SK-N-SH (cell line): Measurements from ENCODE around the gene EHD1. TPM values are rescaled to one million over a fixed set of nuclear protein-coding genes. Genes with fewer than 3 reads are reported as not detected.

Experiments used
- CTCF ChIA-PET: fragments of 300-600, 350-600 bp; formaldehyde crosslinking; extraction: SDS; loops from one replicate; lab custom pipeline; 2021; lab: Yijun Ruan, JAX
- POLR2A ChIA-PET: fragments of 350-600 bp; sonication (Branson Sonifier 250); formaldehyde crosslinking; extraction: SDS; loops from one replicate; lab custom pipeline; 2020; ENCODE audit warnings: antibody characterized with exemption, inconsistent platforms; lab: Yijun Ruan, JAX
- DNase-seq: peaks from one replicate; pipeline ENCODE4 v3.0.0; 2012
- H2AFZ ChIP-seq: fragments of 200-600 bp; sonication (generic); 2 replicates; pipeline ENCODE4 v1.8.1; 2016; ENCODE audit warnings: antibody characterized with exemption, mild to moderate bottlenecking, low read depth
- H3F3A ChIP-seq: fragments of 200-600 bp; sonication (generic); replicated peaks from 2 replicates; pipeline ENCODE3; 2016; ENCODE audit warnings: antibody characterized with exemption, mild to moderate bottlenecking; ENCODE audit not compliant: insufficient read depth
- H3K27ac ChIP-seq, 2 experiments: fragments of 200-500 bp in 1 of 2; fragments of 200-600 bp in 1 of 2; sonication (Bioruptor generic) in 1 of 2; sonication (generic), shearing (Covaris generic) in 1 of 2; 2 replicates each; pipeline versions ENCODE4 v1.5.1 to v1.6.1; 2014 to 2016; ENCODE audit warnings: low read depth in 2 of 2, inconsistent platforms in 1 of 2, low read length in 1 of 2, mild to moderate bottlenecking in 1 of 2, mixed read lengths in 1 of 2
- H3K27me3 ChIP-seq: fragments of 200-600 bp; sonication (generic), shearing (Covaris generic); 2 replicates; pipeline ENCODE4 v1.6.1; 2016; ENCODE audit warnings: mixed run types; ENCODE audit not compliant: insufficient read depth
- H3K36me3 ChIP-seq, 2 experiments: fragments of 200-500 bp in 1 of 2; fragments of 200-600 bp in 1 of 2; sonication (Bioruptor generic) in 1 of 2; sonication (generic) in 1 of 2; replicated peaks in 1 of 2; 2 replicates each; pipeline versions ENCODE3 to v1.5.1; 2014 to 2016; ENCODE audit warnings: low read length in 1 of 2, mild to moderate bottlenecking in 1 of 2; ENCODE audit not compliant: insufficient read depth in 2 of 2, control insufficient read depth in 1 of 2
- H3K4me1 ChIP-seq, 2 experiments: fragments of 200-500 bp in 1 of 2; fragments of 200-600 bp in 1 of 2; sonication (Bioruptor generic) in 1 of 2; sonication (generic), shearing (Covaris generic) in 1 of 2; 2 replicates each; pipeline versions ENCODE4 v1.5.1 to v1.6.1; 2014 to 2016; ENCODE audit warnings: low read depth in 1 of 2, low read length in 1 of 2, mixed run types in 1 of 2; ENCODE audit not compliant: insufficient read depth in 2 of 2, control insufficient read depth in 1 of 2
- H3K4me2 ChIP-seq: fragments of 200-600 bp; sonication (generic), shearing (Covaris generic); 2 replicates; pipeline ENCODE4 v1.6.1; 2017; ENCODE audit warnings: mixed run types
- H3K4me3 ChIP-seq, 2 experiments: fragments of 200-500 bp in 1 of 2; fragments of 200-600 bp in 1 of 2; sonication (Bioruptor generic) in 1 of 2; sonication (generic), shearing (Covaris generic) in 1 of 2; 2 replicates each; pipeline versions ENCODE4 v1.5.1 to v1.8.1; 2014 to 2016; ENCODE audit warnings: low read depth in 2 of 2, inconsistent platforms in 1 of 2, low read length in 1 of 2, mild to moderate bottlenecking in 1 of 2, mixed read lengths in 1 of 2, moderate library complexity in 1 of 2
- H3K79me2 ChIP-seq: fragments of 200-600 bp; sonication (generic); 2 replicates; pipeline ENCODE4 v1.8.1; 2017; ENCODE audit warnings: mild to moderate bottlenecking; ENCODE audit not compliant: insufficient read depth
- H3K9ac ChIP-seq: fragments of 200-600 bp; sonication (generic); 2 replicates; pipeline ENCODE4 v1.6.1; 2017; ENCODE audit warnings: mixed run types
- H3K9me2 ChIP-seq: fragments of 200-600 bp; sonication (generic); 2 replicates; pipeline ENCODE4 v1.6.1; 2017; ENCODE audit warnings: mixed run types
- H3K9me3 ChIP-seq: fragments of 200-600 bp; sonication (generic); 2 replicates; pipeline ENCODE4 v1.6.1; 2017; ENCODE audit warnings: mixed run types, mild to moderate bottlenecking, moderate library complexity
- H4K20me1 ChIP-seq: fragments of 200-600 bp; sonication (generic); 2 replicates; pipeline ENCODE4 v1.6.1; 2017; ENCODE audit warnings: mild to moderate bottlenecking, mixed run types; ENCODE audit not compliant: insufficient read depth
- CHD2 ChIP-seq: fragments of 150-350 bp; IDR thresholded peaks from 2 replicates; pipeline ENCODE4 v1.6.1; 2018; ENCODE audit warnings: low read length; ENCODE audit not compliant: partially characterized antibody
- EP300 ChIP-seq, 2 experiments: IDR thresholded peaks; 2 replicates each; pipeline versions ENCODE4 v1.4.0 to v1.6.1; 2012; ENCODE audit warnings: borderline replicate concordance in 1 of 2, low read depth in 1 of 2, low read length in 1 of 2
- FOSL2 ChIP-seq: IDR thresholded peaks from 2 replicates; pipeline ENCODE4 v1.4.0; 2012; ENCODE audit warnings: low read depth, mild to moderate bottlenecking, moderate library complexity, borderline replicate concordance
- FOXJ3 ChIP-seq: sonication (generic); formaldehyde crosslinking; IDR thresholded peaks from 2 replicates; pipeline ENCODE4 v1.5.1; 2020; ENCODE audit warnings: mild to moderate bottlenecking, missing genetic modification reagents
- GATA2 ChIP-seq: sonication (generic); formaldehyde crosslinking; IDR thresholded peaks from 2 replicates; pipeline ENCODE4 v1.5.0; 2020; ENCODE audit warnings: mild to moderate bottlenecking, missing genetic modification reagents
- JUND ChIP-seq: IDR thresholded peaks from 2 replicates; pipeline ENCODE4 v1.4.0; 2012
- RAD21 ChIP-seq: IDR thresholded peaks from 2 replicates; pipeline ENCODE4 v1.6.1; 2012; ENCODE audit warnings: mild to moderate bottlenecking, low read length
- RCOR1 ChIP-seq: fragments of 150-350 bp; IDR thresholded peaks from 2 replicates; pipeline ENCODE4 v1.6.1; 2017; ENCODE audit warnings: antibody characterized with exemption, low read length
- RFX5 ChIP-seq: IDR thresholded peaks from 2 replicates; pipeline ENCODE4 v1.6.1; 2012; ENCODE audit warnings: mild to moderate bottlenecking, improper control_type of control experiment, low read length
- RXRA ChIP-seq: IDR thresholded peaks from 2 replicates; pipeline ENCODE4 v1.4.0; 2012; ENCODE audit warnings: low read depth, mild to moderate bottlenecking, borderline replicate concordance
- USF1 ChIP-seq: IDR thresholded peaks from 2 replicates; pipeline ENCODE4 v1.4.0; 2012; ENCODE audit warnings: low read depth, borderline replicate concordance
- WGBS: methylation state at CpG from one replicate; pipeline ENCODE4 v1.1.6; 2017; ENCODE audit warnings: low lambda C conversion rate; 5-methylcytosine and 5-hydroxymethylcytosine counted together
- polyA plus RNA-seq, 3 experiments: library from polyadenylated mRNA; depleted of rRNA; stranded (reverse); fragments of >200 nt; gene quantifications; 2 replicates each; pipeline ENCODE4 v1.2.3, GENCODE V29; 2012

EHD1 gene
- polyA plus RNA-seq, 1 of the 3 experiments (the other 2 are of a cell fraction) = 93.3 TPM

- Histone ChIP-seq H3K9me2 (no peaks in the 10 kb centered on the region), H3K4me2 (no peak overlapping the region), H3K36me3 (peaks cover 0 to 41% of the 10 kb centered on the region in 2 experiments), H3K79me2 (no peaks in the 10 kb centered on the region), H3K27me3 (no peaks in the 10 kb centered on the region), H3K9ac (no peak overlapping the region), H4K20me1 (no peaks in the 10 kb centered on the region), H3K27ac (no peak overlapping the region), H3K4me1 (no peaks in the 10 kb centered on the region), H3K4me3 (no peak overlapping the region), H3F3A (no peaks in the 10 kb centered on the region)
- CTCF ChIA-PET = interaction anchor here (0.9 to 2.8 kb wide), 3 partner anchors 9 to 23 kb away, joined by 3 to 12 read pairs (median 5); no protein-coding TSS in a partner anchor
- 97% methylated on average over 14 of the region's 23 CpGs for WGBS
- POLR2A ChIA-PET = no interaction called here
- no peak for DNase-seq
- no peak for TF ChIP-seq USF1
- TF ChIP-seq RFX5 = no peak
- no peak for TF ChIP-seq RXRA
- TF ChIP-seq FOSL2 = no peak
- no peak for TF ChIP-seq RAD21
- TF ChIP-seq FOXJ3 (CRISPR knock-in tag) = no peak
- no peak for TF ChIP-seq JUND
- no peak for TF ChIP-seq EP300 (IDR thresholded peaks at IDR 0.05; ENCODE audit: borderline replicate concordance in 1 of 2, low read depth in 1 of 2, low read length in 1 of 2)
- TF ChIP-seq, all 33 proteins: peak for 0
- Histone ChIP-seq H3K9me3 (no peaks in the 10 kb centered on the region), H2AFZ (no peak overlapping the region)
Observed at GRCh38 chr11:64903291-64903833, 24.9 kb upstream of the EHD1 start.

GRCh38 chr11:64902102-64902900, 23.9 kb upstream of the EHD1 start:
- Histone ChIP-seq H3K9me2 (no peaks in the 10 kb centered on the region), H3K4me1 (no peaks in the 10 kb centered on the region), H4K20me1 (no peaks in the 10 kb centered on the region), H2AFZ (no peak overlapping the region), H3K27me3 (no peaks in the 10 kb centered on the region)
- POLR2A ChIA-PET = no interaction called here
- TF ChIP-seq RCOR1 (no peak), CHD2 (no peak), GATA2 (CRISPR knock-in tag) (no peak)
- TF ChIP-seq, all 33 proteins: peak for 0
- Histone ChIP-seq H3K9me3 (no peaks in the 10 kb centered on the region), H3K4me2 (no peak overlapping the region), H3F3A (no peaks in the 10 kb centered on the region), H3K79me2 (no peaks in the 10 kb centered on the region), H3K9ac (no peak overlapping the region), H3K4me3 (no peak overlapping the region), H3K27ac (no peak overlapping the region), H3K36me3 (peaks cover 0 to 46% of the 10 kb centered on the region in 2 experiments)
- CTCF ChIA-PET = interaction anchor here (0.8 to 1.4 kb wide), 4 partner anchors 14 to 111 kb away, joined by 3 to 6 read pairs (median 3); no protein-coding TSS in a partner anchor
- 94% methylated on average over 8 of the region's 30 CpGs for WGBS
- DNase-seq = no peak
